Measurements from ENCODE around the gene GCDH. TPM values are rescaled to one million over a fixed set of nuclear protein-coding genes. Genes with fewer than 3 reads are reported as not detected.

GCDH gene
- total RNA-seq, 4 donors from 2014 or later: 28.5 to 33.0 (median 31.9) TPM

DNA sequence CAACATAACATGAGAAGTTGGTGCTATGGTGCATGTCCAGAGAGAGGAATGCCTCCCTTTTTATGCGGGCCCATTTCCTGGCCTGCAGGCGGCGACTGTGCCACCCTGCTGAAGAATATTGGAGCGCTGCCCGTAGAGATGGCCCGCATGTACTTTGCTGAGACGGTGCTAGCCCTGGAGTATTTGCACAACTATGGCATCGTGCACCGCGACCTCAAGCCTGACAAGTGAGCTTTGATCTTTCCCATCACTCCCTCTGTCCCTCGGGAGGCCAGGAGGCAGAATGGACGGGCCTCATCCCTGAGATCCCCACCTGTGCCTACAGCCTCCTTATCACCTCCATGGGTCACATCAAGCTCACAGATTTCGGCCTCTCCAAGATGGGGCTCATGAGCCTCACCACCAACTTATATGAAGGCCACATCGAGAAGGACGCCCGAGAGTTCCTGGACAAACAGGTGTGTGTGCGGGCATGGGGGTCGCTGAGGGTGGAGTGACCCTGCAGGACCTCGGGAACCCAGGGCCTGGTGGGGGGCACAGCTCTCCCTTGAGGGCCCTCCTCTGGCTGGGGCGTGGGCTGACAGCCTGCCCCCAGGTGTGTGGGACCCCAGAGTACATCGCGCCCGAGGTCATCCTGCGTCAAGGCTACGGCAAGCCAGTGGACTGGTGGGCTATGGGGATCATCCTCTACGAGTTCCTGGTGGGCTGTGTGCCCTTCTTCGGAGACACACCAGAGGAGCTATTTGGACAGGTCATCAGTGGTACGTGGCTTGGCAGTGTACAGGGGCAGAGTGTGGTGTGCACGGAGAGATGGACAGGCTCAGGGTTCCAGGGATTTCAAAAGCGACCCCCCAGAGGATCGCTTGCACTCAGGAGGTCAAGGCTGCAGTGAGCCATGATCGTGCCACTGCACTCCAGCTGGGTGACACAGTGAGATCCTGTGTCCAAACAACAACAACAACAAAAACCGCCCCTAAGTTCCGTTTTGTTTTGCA lies 25.9 kb upstream of the GCDH start:
- Histone ChIP-seq H3K4me3 (no peak overlapping the region), H3K9me3 (no peaks in the 10 kb centered on the region), H3K4me1 (peaks cover 10% of the 10 kb centered on the region), H3K27ac (no peak overlapping the region), H3K27me3 (no peaks in the 10 kb centered on the region), H3K36me3 (no peaks in the 10 kb centered on the region)
- 89% methylated on average over 24 of the region's 34 CpGs for WGBS
- no peak for DNase-seq (ENCODE audit: low spot score in 2 of 2)
- TF ChIP-seq POLR2AphosphoS5 (IDR thresholded peaks at IDR 0.05): no peak

DNA sequence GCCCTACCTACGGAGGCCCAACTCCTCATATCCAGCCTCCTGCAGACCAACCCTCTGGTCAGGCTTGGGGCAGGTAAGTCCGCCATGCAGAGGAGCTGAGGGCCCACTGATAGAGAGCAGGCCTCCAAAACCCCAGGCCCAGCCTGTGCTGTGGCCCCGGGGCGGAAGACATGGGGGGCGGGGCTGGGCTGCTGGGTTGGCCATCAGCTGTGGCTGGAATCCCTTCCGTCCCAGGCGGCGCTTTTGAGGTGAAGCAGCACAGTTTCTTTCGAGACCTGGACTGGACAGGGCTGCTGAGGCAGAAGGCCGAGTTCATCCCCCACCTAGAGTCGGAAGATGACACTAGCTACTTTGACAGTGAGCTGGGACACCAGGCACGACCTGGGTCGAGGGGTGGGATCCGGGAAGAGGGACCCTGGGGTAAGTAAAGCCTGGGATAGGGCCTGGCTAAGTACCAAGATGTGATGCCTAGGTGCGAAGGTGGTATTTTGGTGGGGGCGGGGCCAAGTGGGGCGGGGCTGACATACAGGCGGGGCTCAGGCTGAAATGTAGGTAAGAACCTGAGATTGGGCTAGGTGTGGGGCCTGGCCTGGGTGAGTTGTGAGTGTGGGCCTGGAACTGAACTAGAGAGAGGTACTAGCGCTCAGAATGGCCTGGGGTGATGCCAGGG lies 25.1 kb upstream of the GCDH start:
- peaks cover 10% of the 10 kb centered on the region for H3K4me1 ChIP-seq
- no peak overlapping the region for H3K27ac ChIP-seq
- no peaks in the 10 kb centered on the region for H3K27me3 ChIP-seq
- no peak for TF ChIP-seq POLR2A (IDR thresholded peaks at IDR 0.05)
- TF ChIP-seq POLR2AphosphoS5 (IDR thresholded peaks at IDR 0.05): no peak
- H3K4me3 ChIP-seq: no peak overlapping the region
- no peak for DNase-seq (ENCODE audit: low spot score in 2 of 2)
- H3K9me3 ChIP-seq: no peaks in the 10 kb centered on the region
- no peaks in the 10 kb centered on the region for H3K36me3 ChIP-seq
- 78% methylated on average over 17 of the region's 19 CpGs for WGBS

DNA sequence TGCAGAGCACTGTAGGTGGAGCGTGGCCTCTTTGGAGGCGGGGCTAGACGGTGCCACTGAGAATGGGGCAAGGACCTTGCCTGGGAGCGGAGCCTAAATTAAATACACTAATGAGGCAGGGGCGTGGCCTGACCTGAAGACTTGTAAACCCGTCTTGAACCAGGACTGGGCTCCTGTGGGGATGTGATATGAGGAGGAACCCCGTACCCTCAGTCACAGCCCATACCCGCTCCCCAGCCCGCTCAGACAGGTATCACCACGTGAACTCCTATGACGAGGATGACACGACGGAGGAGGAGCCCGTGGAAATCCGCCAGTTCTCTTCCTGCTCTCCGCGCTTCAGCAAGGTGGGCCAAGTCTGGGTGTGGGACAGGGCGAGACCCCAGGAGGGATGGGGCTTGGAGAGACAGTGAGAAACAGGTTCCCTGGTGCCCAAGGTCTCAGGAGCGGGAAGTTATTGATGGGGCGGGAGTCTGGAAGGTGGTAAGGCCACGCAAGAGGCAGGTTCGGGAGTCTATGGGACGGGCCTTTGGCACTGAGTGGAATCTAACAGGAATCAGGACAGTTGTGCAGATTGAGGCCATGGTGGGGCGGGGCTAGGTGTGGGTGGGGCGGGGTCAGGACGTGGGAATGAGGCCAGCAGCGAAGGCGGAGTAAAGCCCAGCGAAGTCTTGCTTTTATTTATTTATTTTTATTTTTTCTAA lies 24.4 kb upstream of the GCDH start:
- peak in 1 of 2 donors; percentile 67 for DNase-seq (ENCODE audit: low spot score in 2 of 2)
- TF ChIP-seq POLR2AphosphoS5 (IDR thresholded peaks at IDR 0.05): no peak
- no peak for TF ChIP-seq POLR2A (IDR thresholded peaks at IDR 0.05)
- no peak for TF ChIP-seq EP300 (IDR thresholded peaks at IDR 0.05)
- TF ChIP-seq, protein P1, sequence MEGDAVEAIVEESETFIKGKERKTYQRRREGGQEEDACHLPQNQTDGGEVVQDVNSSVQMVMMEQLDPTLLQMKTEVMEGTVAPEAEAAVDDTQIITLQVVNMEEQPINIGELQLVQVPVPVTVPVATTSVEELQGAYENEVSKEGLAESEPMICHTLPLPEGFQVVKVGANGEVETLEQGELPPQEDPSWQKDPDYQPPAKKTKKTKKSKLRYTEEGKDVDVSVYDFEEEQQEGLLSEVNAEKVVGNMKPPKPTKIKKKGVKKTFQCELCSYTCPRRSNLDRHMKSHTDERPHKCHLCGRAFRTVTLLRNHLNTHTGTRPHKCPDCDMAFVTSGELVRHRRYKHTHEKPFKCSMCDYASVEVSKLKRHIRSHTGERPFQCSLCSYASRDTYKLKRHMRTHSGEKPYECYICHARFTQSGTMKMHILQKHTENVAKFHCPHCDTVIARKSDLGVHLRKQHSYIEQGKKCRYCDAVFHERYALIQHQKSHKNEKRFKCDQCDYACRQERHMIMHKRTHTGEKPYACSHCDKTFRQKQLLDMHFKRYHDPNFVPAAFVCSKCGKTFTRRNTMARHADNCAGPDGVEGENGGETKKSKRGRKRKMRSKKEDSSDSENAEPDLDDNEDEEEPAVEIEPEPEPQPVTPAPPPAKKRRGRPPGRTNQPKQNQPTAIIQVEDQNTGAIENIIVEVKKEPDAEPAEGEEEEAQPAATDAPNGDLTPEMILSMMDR (IDR thresholded peaks at IDR 0.05): no peak
- H3K27me3 ChIP-seq: no peaks in the 10 kb centered on the region
- H3K27ac ChIP-seq: peak overlapping the region; percentile 20
- H3K36me3 ChIP-seq: no peaks in the 10 kb centered on the region
- H3K4me3 ChIP-seq: peak overlapping the region; percentile 46
- no peaks in the 10 kb centered on the region for H3K9me3 ChIP-seq
- H3K4me1 ChIP-seq: peaks cover 10% of the 10 kb centered on the region
- 73% methylated on average over 28 of the region's 29 CpGs for WGBS

DNA sequence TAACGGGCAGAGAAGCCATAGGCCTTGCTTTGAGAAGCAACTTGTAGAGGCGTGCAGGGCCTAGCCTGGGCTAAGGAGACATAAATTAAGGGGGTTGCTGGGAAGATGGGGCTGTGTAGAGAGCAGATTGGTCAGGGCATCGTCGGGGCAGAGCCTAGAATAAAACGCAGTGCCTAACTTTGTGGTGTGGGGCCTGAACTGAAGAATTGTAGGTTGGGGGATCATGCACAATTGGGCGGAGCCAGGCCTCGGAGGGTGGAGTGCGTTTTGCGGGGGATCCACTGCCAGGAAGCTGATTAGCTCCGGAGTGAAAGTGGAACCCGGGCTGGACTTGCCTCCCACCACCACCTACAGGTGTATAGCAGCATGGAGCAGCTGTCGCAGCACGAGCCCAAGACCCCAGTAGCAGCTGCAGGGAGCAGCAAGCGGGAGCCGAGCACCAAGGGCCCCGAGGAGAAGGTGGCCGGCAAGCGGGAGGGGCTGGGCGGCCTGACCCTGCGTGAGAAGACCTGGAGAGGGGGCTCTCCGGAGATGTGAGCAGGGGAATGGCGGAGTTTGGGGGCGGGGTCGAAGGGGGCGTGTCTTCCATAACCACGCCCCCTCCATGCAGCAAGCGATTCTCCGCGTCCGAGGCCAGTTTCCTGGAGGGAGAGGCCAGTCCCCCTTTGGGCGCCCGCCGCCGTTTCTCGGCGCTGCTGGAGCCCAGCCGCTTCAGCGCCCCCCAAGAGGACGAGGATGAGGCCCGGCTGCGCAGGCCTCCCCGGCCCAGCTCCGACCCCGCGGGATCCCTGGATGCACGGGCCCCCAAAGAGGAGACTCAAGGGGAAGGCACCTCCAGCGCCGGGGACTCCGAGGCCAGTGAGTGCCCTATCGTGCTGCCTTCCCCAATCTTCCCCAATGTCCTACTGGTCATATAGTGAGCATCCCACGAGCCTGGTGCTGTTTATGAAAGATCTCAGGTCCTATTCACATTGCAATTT lies 23.6 kb upstream of the GCDH start:
- peak in 1 of 2 donors; percentile 75 for DNase-seq (ENCODE audit: low spot score in 2 of 2)
- H3K27ac ChIP-seq: no peak overlapping the region
- WGBS: 9% methylated on average over 31 of the region's 51 CpGs

DNA sequence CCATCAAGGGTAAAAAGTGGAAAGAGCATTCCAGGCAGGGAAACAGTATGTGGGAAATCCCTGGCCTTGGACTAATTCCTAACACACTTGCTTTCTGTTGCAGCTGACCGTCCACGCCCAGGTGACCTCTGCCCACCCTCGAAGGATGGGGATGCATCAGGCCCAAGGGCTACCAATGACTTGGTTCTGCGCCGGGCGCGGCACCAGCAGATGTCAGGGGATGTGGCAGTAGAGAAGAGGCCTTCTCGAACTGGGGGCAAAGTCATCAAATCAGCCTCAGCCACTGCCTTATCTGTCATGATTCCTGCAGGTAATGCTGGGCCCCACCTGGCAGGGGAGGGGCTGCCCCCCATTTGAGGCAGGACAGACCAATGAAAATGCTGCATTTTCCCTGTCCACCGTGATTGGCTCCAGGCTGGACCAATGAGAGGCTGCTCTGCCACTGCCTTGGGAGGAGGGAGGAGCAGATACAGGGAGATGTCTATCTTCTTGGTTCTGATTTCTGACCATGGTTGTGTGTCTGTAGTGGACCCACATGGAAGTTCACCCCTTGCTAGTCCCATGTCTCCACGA lies 22.3 kb upstream of the GCDH start:
- TF ChIP-seq POLR2A (IDR thresholded peaks at IDR 0.05) (no peak), POLR2AphosphoS5 (IDR thresholded peaks at IDR 0.05) (no peak), EP300 (IDR thresholded peaks at IDR 0.05) (no peak)
- TF ChIP-seq, protein P1 (IDR thresholded peaks at IDR 0.05): no peak
- Histone ChIP-seq H3K9me3 (no peaks in the 10 kb centered on the region), H3K36me3 (no peaks in the 10 kb centered on the region), H3K4me1 (peaks cover 10% of the 10 kb centered on the region), H3K27ac (no peak overlapping the region), H3K4me3 (no peak overlapping the region), H3K27me3 (no peaks in the 10 kb centered on the region)
- no peak for DNase-seq (ENCODE audit: low spot score in 2 of 2)
- 93% methylated on average over 10 of the region's 10 CpGs for WGBS

More for the DNA sequence above, 23.6 kb upstream of the GCDH start:
- Histone ChIP-seq H3K9me3 (no peaks in the 10 kb centered on the region), H3K4me1 (peaks cover 10% of the 10 kb centered on the region), H3K27me3 (no peaks in the 10 kb centered on the region), H3K36me3 (no peaks in the 10 kb centered on the region), H3K4me3 (peak overlapping the region; percentile 46)
- no peak for TF ChIP-seq POLR2A (IDR thresholded peaks at IDR 0.05)
- TF ChIP-seq EP300 (IDR thresholded peaks at IDR 0.05): no peak
- TF ChIP-seq, protein P1 (IDR thresholded peaks at IDR 0.05): no peak
- TF ChIP-seq POLR2AphosphoS5 (IDR thresholded peaks at IDR 0.05): no peak
